Mammary epithelial cell (primary cell): ENCODE data around the gene LSP1.

Experiments used
- EZH2 ChIP-seq: IDR thresholded peaks from 2 replicates; pipeline ENCODE4 v1.6.1; 2012; ENCODE audit warnings: low read length, inconsistent platforms, borderline replicate concordance
- TF ChIP-seq, protein P1 (sequence below), 2 donors: IDR thresholded peaks in 1 of 2; conservative IDR thresholded peaks in 1 of 2; 2 replicates each; pipeline ENCODE4 v1.5.1; 2011 to 2012; ENCODE audit warnings: inconsistent platforms in 2 of 2, low read length in 2 of 2, mild to moderate bottlenecking in 2 of 2, control low read depth in 1 of 2, low read depth in 1 of 2; ENCODE audit not compliant: insufficient read depth in 1 of 2; ENCODE audit errors: extremely low read depth in 1 of 2

DNA sequence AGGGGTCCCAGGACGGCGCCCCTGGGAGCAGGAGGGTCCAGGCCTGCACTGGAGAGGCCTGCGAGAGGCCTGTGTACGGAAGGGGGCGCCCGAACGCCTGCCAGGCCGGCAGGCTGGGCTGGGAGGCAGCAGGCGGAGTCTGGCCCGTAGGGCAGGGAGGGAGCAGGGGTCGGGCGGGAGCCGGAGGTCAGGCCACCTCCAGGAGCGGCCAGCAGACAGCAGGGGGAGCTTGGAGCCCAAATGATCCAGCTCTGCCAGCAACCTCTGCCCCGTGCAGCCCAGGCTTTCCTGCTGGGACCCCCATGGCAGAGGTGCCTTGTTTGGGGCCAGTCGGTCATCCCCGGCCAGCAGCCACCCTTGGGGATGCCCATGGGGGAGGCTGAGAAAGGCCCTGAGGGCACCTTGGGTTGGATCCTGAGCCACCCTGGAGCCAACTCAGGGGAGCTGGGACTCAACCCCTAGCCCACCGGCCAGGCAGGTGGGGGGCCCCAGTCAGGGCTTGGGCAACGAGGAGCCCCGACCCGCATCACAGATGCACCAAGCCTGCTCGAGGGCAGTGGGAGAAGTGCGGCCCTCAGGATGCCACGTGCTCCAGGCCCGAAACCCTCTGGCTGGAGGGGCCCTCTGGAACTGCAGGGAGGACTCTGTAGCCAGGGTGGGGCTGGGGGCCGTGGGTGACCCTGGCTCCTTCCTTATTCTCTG is 27.7 kb upstream of the LSP1 start:
- TF ChIP-seq, protein P1, sequence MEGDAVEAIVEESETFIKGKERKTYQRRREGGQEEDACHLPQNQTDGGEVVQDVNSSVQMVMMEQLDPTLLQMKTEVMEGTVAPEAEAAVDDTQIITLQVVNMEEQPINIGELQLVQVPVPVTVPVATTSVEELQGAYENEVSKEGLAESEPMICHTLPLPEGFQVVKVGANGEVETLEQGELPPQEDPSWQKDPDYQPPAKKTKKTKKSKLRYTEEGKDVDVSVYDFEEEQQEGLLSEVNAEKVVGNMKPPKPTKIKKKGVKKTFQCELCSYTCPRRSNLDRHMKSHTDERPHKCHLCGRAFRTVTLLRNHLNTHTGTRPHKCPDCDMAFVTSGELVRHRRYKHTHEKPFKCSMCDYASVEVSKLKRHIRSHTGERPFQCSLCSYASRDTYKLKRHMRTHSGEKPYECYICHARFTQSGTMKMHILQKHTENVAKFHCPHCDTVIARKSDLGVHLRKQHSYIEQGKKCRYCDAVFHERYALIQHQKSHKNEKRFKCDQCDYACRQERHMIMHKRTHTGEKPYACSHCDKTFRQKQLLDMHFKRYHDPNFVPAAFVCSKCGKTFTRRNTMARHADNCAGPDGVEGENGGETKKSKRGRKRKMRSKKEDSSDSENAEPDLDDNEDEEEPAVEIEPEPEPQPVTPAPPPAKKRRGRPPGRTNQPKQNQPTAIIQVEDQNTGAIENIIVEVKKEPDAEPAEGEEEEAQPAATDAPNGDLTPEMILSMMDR (conservative IDR thresholded peaks at IDR 0.05 in 1 of 2, IDR thresholded peaks at IDR 0.05 in 1 of 2; ENCODE audit: extremely low read depth in 1 of 2, insufficient read depth in 1 of 2, low read depth in 1 of 2, low read length in 2 of 2): no peak
- TF ChIP-seq EZH2: no peak
